COLO668 (cell line): ENCODE results near the gene ID3.
"Not testable (repeated sequence)": the region's sequence is repeated elsewhere in the genome, so short reads cannot be mapped to it uniquely, and the experiment has no call there.

Experiments used
- DNase-seq: peaks from one replicate; lab custom pipeline; 2025; ENCODE audit not compliant: unreplicated experiment; lab: John Stamatoyannopoulos, UW

ID3 gene

GRCh38 chr1:23553231-23554126, 5.8 kb downstream of the ID3 start:
- DNase-seq, result no peak

GRCh38 chr1:23551849-23552248, 7.5 kb downstream of the ID3 start:
- no peak for DNase-seq

- DNase-seq, result no peak
These were observed 10.6 kb downstream of the ID3 start for GRCh38 chr1:23548704-23549143.

GRCh38 chr1:23546897-23547584, 12.3 kb downstream of the ID3 start:
- DNase-seq, result no peak

GRCh38 chr1:23545851-23546250, 13.4 kb downstream of the ID3 start:
- no peak for DNase-seq

- peak; percentile 88 for DNase-seq
These were observed 14.6 kb downstream of the ID3 start for GRCh38 chr1:23544444-23545389.

GRCh38 chr1:23543707-23544443, 15.4 kb downstream of the ID3 start:
- DNase-seq, result no peak

- DNase-seq, result not testable (repeated sequence)
These were observed 16.4 kb downstream of the ID3 start for GRCh38 chr1:23542940-23543339.

- DNase-seq, result peak; percentile 93
These were observed 19.5 kb downstream of the ID3 start for GRCh38 chr1:23539698-23540266.

GRCh38 chr1:23537296-23537973, 21.9 kb downstream of the ID3 start:
- no peak for DNase-seq

- DNase-seq, result no peak
These were observed 25.9 kb downstream of the ID3 start for GRCh38 chr1:23533246-23534023.

- DNase-seq, result no peak
These were observed 27.7 kb downstream of the ID3 start for GRCh38 chr1:23531562-23532094.

- peak; percentile 97 for DNase-seq
These were observed 28.3 kb downstream of the ID3 start, which contains the start of gene E2F2 for GRCh38 chr1:23530747-23531561. Gene E2F2 (minus strand): TSS chr1:23531233. CDS start chr1:23530793, 440 bp downstream.

- peak; percentile 81 for DNase-seq
These were observed 29.1 kb downstream of the ID3 start for GRCh38 chr1:23530087-23530746.

- peak; percentile 51 for DNase-seq
These were observed 29.9 kb downstream of the ID3 start for GRCh38 chr1:23529146-23530086.
